ENCODE measurements around the gene PLEKHN1.

PLEKHN1 gene

DNA sequence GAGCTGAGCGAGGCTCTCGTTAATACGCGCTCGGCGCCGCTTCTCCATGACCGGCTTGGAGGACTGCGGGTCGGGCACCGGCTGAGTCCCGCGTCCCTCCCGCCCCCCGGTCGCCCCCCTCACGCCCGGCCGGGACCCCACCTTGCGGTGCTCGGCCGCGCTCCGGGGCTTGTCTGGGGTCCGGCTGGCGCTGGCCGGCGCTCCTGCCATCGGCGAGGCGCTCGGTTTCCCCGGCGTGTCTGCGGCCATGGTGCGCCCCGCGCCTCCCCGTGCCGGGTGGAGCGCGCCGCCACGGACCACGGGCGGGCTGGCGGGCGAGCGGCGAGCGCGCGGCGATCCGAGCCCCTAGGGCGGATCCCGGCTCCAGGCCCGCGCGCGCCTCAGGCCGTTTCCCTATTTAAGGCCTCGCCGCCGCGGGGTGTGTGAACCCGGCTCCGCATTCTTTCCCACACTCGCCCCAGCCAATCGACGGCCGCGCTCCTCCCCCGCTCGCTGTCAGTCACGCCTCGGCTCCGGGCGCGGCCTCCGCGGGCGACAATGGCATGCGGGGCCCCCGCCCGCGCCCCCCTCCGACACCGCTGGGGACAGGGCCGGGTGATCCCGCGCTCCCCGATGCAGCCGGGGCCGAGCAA, 33.6 kb downstream of the PLEKHN1 start, which contains the start of gene HES4:
Gene HES4, minus strand, starts transcription at position 373 of the 632 bp plus-strand sequence. Its CDS starts 124 bp downstream, at position 249.
- 0 out of 2 replicates have a peak, but pooled peaks cover 8% of the 10 kb centered on the region for H3K27me3 ChIP-seq (ENCODE audit: insufficient read depth, low read length)
- no peak for TF ChIP-seq EZH2 (IDR thresholded peaks at IDR 0.05; ENCODE audit: borderline replicate concordance, low read length)
- TF ChIP-seq, protein P1, sequence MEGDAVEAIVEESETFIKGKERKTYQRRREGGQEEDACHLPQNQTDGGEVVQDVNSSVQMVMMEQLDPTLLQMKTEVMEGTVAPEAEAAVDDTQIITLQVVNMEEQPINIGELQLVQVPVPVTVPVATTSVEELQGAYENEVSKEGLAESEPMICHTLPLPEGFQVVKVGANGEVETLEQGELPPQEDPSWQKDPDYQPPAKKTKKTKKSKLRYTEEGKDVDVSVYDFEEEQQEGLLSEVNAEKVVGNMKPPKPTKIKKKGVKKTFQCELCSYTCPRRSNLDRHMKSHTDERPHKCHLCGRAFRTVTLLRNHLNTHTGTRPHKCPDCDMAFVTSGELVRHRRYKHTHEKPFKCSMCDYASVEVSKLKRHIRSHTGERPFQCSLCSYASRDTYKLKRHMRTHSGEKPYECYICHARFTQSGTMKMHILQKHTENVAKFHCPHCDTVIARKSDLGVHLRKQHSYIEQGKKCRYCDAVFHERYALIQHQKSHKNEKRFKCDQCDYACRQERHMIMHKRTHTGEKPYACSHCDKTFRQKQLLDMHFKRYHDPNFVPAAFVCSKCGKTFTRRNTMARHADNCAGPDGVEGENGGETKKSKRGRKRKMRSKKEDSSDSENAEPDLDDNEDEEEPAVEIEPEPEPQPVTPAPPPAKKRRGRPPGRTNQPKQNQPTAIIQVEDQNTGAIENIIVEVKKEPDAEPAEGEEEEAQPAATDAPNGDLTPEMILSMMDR (IDR thresholded peaks at IDR 0.05; ENCODE audit: low read length): no peak
- no peaks in the 10 kb centered on the region for H3K36me3 ChIP-seq (ENCODE audit: insufficient read depth, low read length)
- H3K4me2 ChIP-seq (ENCODE audit: low read length): no peak within 1 kb of the TSS
- H3K79me2 ChIP-seq (ENCODE audit: insufficient read depth, low read length): no peaks in the 10 kb centered on the region
- H3K9ac ChIP-seq (ENCODE audit: low read length): no peak within 1 kb of the TSS
- no peaks in the 10 kb centered on the region for H3K4me1 ChIP-seq (ENCODE audit: insufficient read depth, low read length, severe bottlenecking)
- no peaks in the 10 kb centered on the region for H3K9me2 ChIP-seq (ENCODE audit: low read depth, low read length)
- H4K20me1 ChIP-seq (ENCODE audit: insufficient read depth, low read length): no peaks in the 10 kb centered on the region
- no peak within 1 kb of the TSS for H3K27ac ChIP-seq (ENCODE audit: low read depth, low read length, poor library complexity, severe bottlenecking)
- H3K4me3 ChIP-seq (ENCODE audit: low read depth, low read length, poor library complexity, severe bottlenecking): no peak within 1 kb of the TSS
- no peak within 1 kb of the TSS for H2AFZ ChIP-seq (ENCODE audit: low read length)
- H3F3A ChIP-seq (ENCODE audit: insufficient read depth, low read length): no peaks in the 10 kb centered on the region
- H3K9me3 ChIP-seq (ENCODE audit: low read length): no peaks in the 10 kb centered on the region

DNA sequence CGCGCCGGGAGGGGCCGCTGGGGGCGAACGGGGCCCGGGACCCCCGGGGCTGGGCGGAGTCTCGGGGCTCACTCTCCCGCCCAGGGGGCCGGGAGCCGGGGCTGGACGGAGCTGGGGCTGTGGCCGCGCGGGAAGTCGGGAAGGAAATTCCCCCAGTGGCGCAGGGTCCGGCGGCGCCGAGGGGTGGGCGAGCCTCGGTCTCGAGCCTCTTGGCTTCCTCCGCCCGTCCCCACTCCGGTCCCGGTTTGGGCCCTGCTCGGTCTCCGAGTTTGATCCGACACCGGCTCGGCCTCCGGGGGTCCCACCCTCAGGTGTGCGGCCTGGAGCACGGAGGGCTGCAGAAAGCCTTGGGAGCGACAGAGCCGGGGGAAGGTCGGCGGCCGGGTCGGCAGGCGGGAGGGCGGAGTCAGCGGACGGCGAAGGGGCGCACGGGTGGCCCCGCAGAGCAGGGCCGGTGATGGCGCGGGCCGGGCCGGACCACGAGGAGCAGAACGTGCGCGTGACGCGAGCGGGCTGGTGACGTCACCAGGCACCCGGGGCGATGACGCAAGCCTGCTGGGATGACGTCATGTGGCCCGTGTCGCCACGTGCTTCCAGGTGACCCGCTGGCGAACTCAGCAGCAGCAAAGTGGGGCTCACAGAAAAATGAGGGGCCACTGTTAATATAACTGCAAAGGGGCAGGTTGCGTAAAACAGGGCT, 34.2 kb downstream of the PLEKHN1 start:
- no peaks in the 10 kb centered on the region for H3F3A ChIP-seq (ENCODE audit: insufficient read depth, low read length)
- no peaks in the 10 kb centered on the region for H3K79me2 ChIP-seq (ENCODE audit: insufficient read depth, low read length)
- no peaks in the 10 kb centered on the region for H3K36me3 ChIP-seq (ENCODE audit: insufficient read depth, low read length)
- H2AFZ ChIP-seq (ENCODE audit: low read length): no peak overlapping the region
- H3K27me3 ChIP-seq (ENCODE audit: insufficient read depth, low read length): 0 out of 2 replicates have a peak, but pooled peaks cover 13% of the 10 kb centered on the region
- H3K27ac ChIP-seq (ENCODE audit: low read depth, low read length, poor library complexity, severe bottlenecking): no peak overlapping the region
- no peak overlapping the region for H3K4me2 ChIP-seq (ENCODE audit: low read length)
- no peaks in the 10 kb centered on the region for H3K9me3 ChIP-seq (ENCODE audit: low read length)
- no peak overlapping the region for H3K4me3 ChIP-seq (ENCODE audit: low read depth, low read length, poor library complexity, severe bottlenecking)
- no peaks in the 10 kb centered on the region for H3K4me1 ChIP-seq (ENCODE audit: insufficient read depth, low read length, severe bottlenecking)
- no peaks in the 10 kb centered on the region for H4K20me1 ChIP-seq (ENCODE audit: insufficient read depth, low read length)
- H3K9me2 ChIP-seq (ENCODE audit: low read depth, low read length): no peaks in the 10 kb centered on the region
- TF ChIP-seq EZH2 (IDR thresholded peaks at IDR 0.05; ENCODE audit: borderline replicate concordance, low read length): no peak
- TF ChIP-seq, protein P1 (IDR thresholded peaks at IDR 0.05; ENCODE audit: low read length): no peak
- H3K9ac ChIP-seq (ENCODE audit: low read length): no peak overlapping the region

DNA sequence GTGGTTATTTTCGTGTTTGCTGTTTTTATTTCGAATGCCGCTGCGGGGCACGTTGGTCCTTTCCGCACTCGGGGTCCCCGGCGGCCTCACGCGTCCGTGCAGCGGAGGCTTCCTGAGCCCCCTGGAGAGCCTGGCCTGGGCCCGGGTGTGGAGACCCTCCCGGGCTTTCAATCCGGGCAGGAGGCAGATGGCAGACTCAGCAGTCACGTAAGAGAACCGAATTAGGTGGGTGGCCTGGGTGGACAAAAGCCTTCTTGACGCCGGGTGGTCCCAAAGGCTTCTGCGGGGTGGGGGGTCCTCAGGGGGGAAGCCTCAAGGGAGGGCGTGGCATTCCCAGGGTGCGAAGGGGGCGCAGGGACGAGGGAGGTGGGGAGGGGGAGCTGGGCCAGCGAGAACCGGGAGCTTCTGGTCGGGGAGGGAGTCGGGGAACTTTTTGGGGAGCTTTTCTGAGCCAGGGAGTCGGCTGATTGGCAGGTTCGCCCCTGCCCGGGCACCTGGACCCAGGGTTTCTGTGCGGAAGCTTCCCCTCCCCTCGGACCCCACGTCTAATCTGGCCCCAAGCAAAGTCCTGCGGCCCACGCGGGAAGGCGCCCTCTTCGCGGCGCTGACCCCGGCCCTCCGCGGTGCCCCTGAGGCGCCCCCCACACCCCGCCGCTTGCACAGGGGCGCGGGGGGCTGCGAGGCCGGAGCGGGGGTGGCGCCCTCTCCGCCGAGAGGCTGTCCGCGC, 34.9 kb downstream of the PLEKHN1 start:
- H3K4me3 ChIP-seq (ENCODE audit: low read depth, low read length, poor library complexity, severe bottlenecking): no peak overlapping the region
- TF ChIP-seq, protein P1 (IDR thresholded peaks at IDR 0.05; ENCODE audit: low read length): no peak
- TF ChIP-seq EZH2 (IDR thresholded peaks at IDR 0.05; ENCODE audit: borderline replicate concordance, low read length): no peak
- no peak overlapping the region for H3K4me2 ChIP-seq (ENCODE audit: low read length)
- no peaks in the 10 kb centered on the region for H3K9me3 ChIP-seq (ENCODE audit: low read length)
- no peak overlapping the region for H2AFZ ChIP-seq (ENCODE audit: low read length)
- no peaks in the 10 kb centered on the region for H4K20me1 ChIP-seq (ENCODE audit: insufficient read depth, low read length)
- H3K79me2 ChIP-seq (ENCODE audit: insufficient read depth, low read length): no peaks in the 10 kb centered on the region
- H3K9ac ChIP-seq (ENCODE audit: low read length): no peak overlapping the region
- no peaks in the 10 kb centered on the region for H3K9me2 ChIP-seq (ENCODE audit: low read depth, low read length)
- H3K27ac ChIP-seq (ENCODE audit: low read depth, low read length, poor library complexity, severe bottlenecking): no peak overlapping the region
- H3K27me3 ChIP-seq (ENCODE audit: insufficient read depth, low read length): peaks cover 16% of the 10 kb centered on the region; the same call in 1 of the 2 replicates
- H3K36me3 ChIP-seq (ENCODE audit: insufficient read depth, low read length): no peaks in the 10 kb centered on the region
- H3K4me1 ChIP-seq (ENCODE audit: insufficient read depth, low read length, severe bottlenecking): no peaks in the 10 kb centered on the region
- no peaks in the 10 kb centered on the region for H3F3A ChIP-seq (ENCODE audit: insufficient read depth, low read length)
